IMR-90 (cell line): Measurements from ENCODE around the gene GALNT9. TPM values are rescaled to one million over a fixed set of nuclear protein-coding genes. Genes with fewer than 3 reads are reported as not detected.

Experiments used
- ATAC-seq: fragments of 200-7000 bp; cut with Tn5 transposase; 2 replicates; pipeline ENCODE4 v1.9.1; 2020; ENCODE audit warnings: low read depth, mild to moderate bottlenecking, moderate library complexity
- BruUV-seq: library from RNA; stranded (reverse); fragments of 400-500 nt; replicated peaks from 2 replicates; lab custom pipeline; 2021; lab: Mats Ljungman, UMichigan
- CTCF ChIA-PET: fragments of 300-600 bp; formaldehyde crosslinking; extraction: SDS; loops from one replicate; lab custom pipeline; 2021; ENCODE audit warnings: antibody characterized with exemption; lab: Yijun Ruan, JAX
- POLR2A ChIA-PET: fragments of 300-600 bp; sonication (Branson Sonifier 250); formaldehyde crosslinking; loops from one replicate; lab custom pipeline; 2022; ENCODE audit warnings: antibody characterized with exemption; ENCODE audit not compliant: unreplicated experiment; lab: Charles Lee
- DNase-seq: peaks from one replicate; pipeline ENCODE4 v3.0.0; 2013
- H2AFZ ChIP-seq: replicated peaks from 2 replicates; pipeline ENCODE3; 2013; ENCODE audit warnings: low read length, mild to moderate bottlenecking; ENCODE audit not compliant: poor library complexity
- H2AK5ac ChIP-seq: 2 replicates; pipeline ENCODE4 v1.6.1; 2013; ENCODE audit warnings: low read depth, low read length, inconsistent platforms
- H2AK9ac ChIP-seq: replicated peaks from 2 replicates; pipeline ENCODE3; 2013; ENCODE audit warnings: mild to moderate bottlenecking, low read depth, low read length, moderate library complexity; ENCODE audit not compliant: poor library complexity
- H2BK120ac ChIP-seq: 2 replicates; pipeline ENCODE4 v1.6.1; 2013; ENCODE audit warnings: low read depth, low read length, inconsistent platforms
- H2BK15ac ChIP-seq: 3 replicates; pipeline ENCODE4 v1.6.1; 2013; ENCODE audit warnings: low read depth, low read length, inconsistent platforms
- H2BK20ac ChIP-seq: 2 replicates; pipeline ENCODE4 v1.6.1; 2013; ENCODE audit warnings: low read depth, mild to moderate bottlenecking, inconsistent platforms, low read length, moderate library complexity
- H2BK5ac ChIP-seq: 2 replicates; pipeline ENCODE4 v1.6.1; 2013; ENCODE audit warnings: mild to moderate bottlenecking, low read depth, low read length, inconsistent platforms; ENCODE audit not compliant: poor library complexity, severe bottlenecking
- H3K14ac ChIP-seq: replicated peaks from 2 replicates; pipeline ENCODE4 v1.6.1; 2013; ENCODE audit warnings: low read depth, low read length, inconsistent platforms
- H3K18ac ChIP-seq: 2 replicates; pipeline ENCODE4 v1.6.1; 2013; ENCODE audit warnings: low read depth, low read length, control low read depth
- H3K23ac ChIP-seq: 2 replicates; pipeline ENCODE4 v1.6.1; 2013; ENCODE audit warnings: low read depth, low read length, inconsistent platforms
- H3K27ac ChIP-seq: 2 replicates; pipeline ENCODE4 v1.5.1; 2013; ENCODE audit warnings: mild to moderate bottlenecking, control low read depth, low read length; ENCODE audit not compliant: insufficient read depth
- H3K27me3 ChIP-seq: 2 replicates; pipeline ENCODE4 v1.6.1; 2013; ENCODE audit warnings: low read length; ENCODE audit not compliant: control insufficient read depth, insufficient read depth
- H3K36me3 ChIP-seq: 2 replicates; pipeline ENCODE4 v1.6.1; 2013; ENCODE audit warnings: low read length, mixed read lengths; ENCODE audit not compliant: control insufficient read depth, insufficient read depth
- H3K4ac ChIP-seq: 2 replicates; pipeline ENCODE4 v1.6.1; 2013; ENCODE audit warnings: low read depth, low read length, inconsistent platforms
- H3K4me1 ChIP-seq: 2 replicates; pipeline ENCODE4 v1.6.1; 2013; ENCODE audit warnings: low read length, mixed read lengths; ENCODE audit not compliant: control insufficient read depth, insufficient read depth
- H3K4me2 ChIP-seq: 2 replicates; pipeline ENCODE4 v1.6.1; 2013; ENCODE audit warnings: low read depth, mild to moderate bottlenecking, control low read depth, low read length, moderate library complexity
- H3K4me3 ChIP-seq: 2 replicates; pipeline ENCODE4 v1.5.1; 2013; ENCODE audit warnings: low read depth, mild to moderate bottlenecking, control low read depth, low read length, moderate library complexity; ENCODE audit not compliant: insufficient read depth
- H3K56ac ChIP-seq: 2 replicates; pipeline ENCODE4 v1.6.1; 2013; ENCODE audit warnings: low read length, inconsistent platforms; ENCODE audit not compliant: insufficient read depth; ENCODE audit errors: extremely low read depth
- H3K79me1 ChIP-seq, 2 experiments: 2 replicates each; pipeline ENCODE4 v1.6.1; 2013; ENCODE audit warnings: low read length in 2 of 2, inconsistent platforms in 1 of 2, low read depth in 1 of 2
- H3K9ac ChIP-seq: 2 replicates; pipeline ENCODE4 v1.6.1; 2013; ENCODE audit warnings: low read depth, low read length, control low read depth
- H3K9me1 ChIP-seq: 2 replicates; pipeline ENCODE4 v1.6.1; 2013; ENCODE audit warnings: low read length, inconsistent platforms; ENCODE audit not compliant: insufficient read depth
- H3K9me3 ChIP-seq: 2 replicates; pipeline ENCODE4 v1.6.1; 2013; ENCODE audit warnings: low read length; ENCODE audit not compliant: control insufficient read depth, insufficient read depth
- H4K20me1 ChIP-seq: 2 replicates; pipeline ENCODE4 v1.6.1; 2013; ENCODE audit warnings: low read length, inconsistent platforms; ENCODE audit not compliant: insufficient read depth
- H4K5ac ChIP-seq: 2 replicates; pipeline ENCODE4 v1.6.1; 2013; ENCODE audit warnings: mild to moderate bottlenecking, low read depth, low read length, control low read depth
- H4K8ac ChIP-seq, 2 experiments: 2 replicates each; pipeline ENCODE4 v1.6.1; 2013; ENCODE audit warnings: low read depth in 2 of 2, low read length in 2 of 2, control low read depth in 1 of 2, inconsistent platforms in 1 of 2
- H4K91ac ChIP-seq: 2 replicates; pipeline ENCODE4 v1.6.1; 2013; ENCODE audit warnings: low read depth, low read length, inconsistent platforms; ENCODE audit not compliant: insufficient read depth
- BHLHE40 ChIP-seq: fragments of 150-350 bp; IDR thresholded peaks from 2 replicates; pipeline ENCODE4 v1.6.1; 2016; ENCODE audit warnings: mild to moderate bottlenecking, low read depth, low read length
- CHD1 ChIP-seq: IDR thresholded peaks from 2 replicates; pipeline ENCODE4 v1.6.1; 2012; ENCODE audit warnings: low read depth, low read length, improper control_type of control experiment
- ELK1 ChIP-seq: fragments of 150-350 bp; IDR thresholded peaks from 2 replicates; pipeline ENCODE4 v1.6.1; 2016; ENCODE audit warnings: low read depth, mild to moderate bottlenecking, low read length, moderate library complexity, borderline replicate concordance
- MXI1 ChIP-seq: IDR thresholded peaks from 2 replicates; pipeline ENCODE4 v1.6.1; 2012; ENCODE audit warnings: low read depth, mild to moderate bottlenecking, low read length, moderate library complexity, borderline replicate concordance
- NFE2L2 ChIP-seq: fragments of 150-350 bp; IDR thresholded peaks from 2 replicates; pipeline ENCODE4 v1.6.1; 2016; ENCODE audit warnings: low read depth, mild to moderate bottlenecking, low read length
- RCOR1 ChIP-seq: IDR thresholded peaks from 2 replicates; pipeline ENCODE4 v1.6.1; 2012; ENCODE audit warnings: mild to moderate bottlenecking, low read length, improper control_type of control experiment; ENCODE audit not compliant: insufficient replicate concordance
- RFX5 ChIP-seq: IDR thresholded peaks from 2 replicates; pipeline ENCODE4 v1.8.0; 2012; ENCODE audit warnings: low read depth, mild to moderate bottlenecking, low read length, moderate library complexity
- USF2 ChIP-seq: fragments of 150-350 bp; IDR thresholded peaks from 2 replicates; pipeline ENCODE4 v1.6.1; 2017; ENCODE audit warnings: mild to moderate bottlenecking, antibody characterized with exemption, low read length, low read depth
- WGBS, 2 experiments: methylation state at CpG; one replicate each; pipeline versions ENCODE4 v1.1.5 to v1.1.7; 2013; ENCODE audit warnings: missing lambda C conversion rate in 2 of 2; ENCODE audit not compliant: insufficient read length in 1 of 2; ENCODE audit errors: extremely low coverage in 2 of 2; 5-methylcytosine and 5-hydroxymethylcytosine counted together
- dilution Hi-C: fragments of 300-500 bp; cut with HindIII; formaldehyde crosslinking; loops from one replicate; pipeline ENCODE4 v1.14.3; 2018; ENCODE audit warnings: low sequenced_read_pairs; ENCODE audit not compliant: unreplicated experiment
- in situ Hi-C: fragments of 300-500 bp; cut with MboI; formaldehyde crosslinking; loops from 3 replicates; pipeline ENCODE4 v1.14.3; 2019; ENCODE audit warnings: low sequenced_read_pairs, inconsistent platforms, mixed read lengths
- intact Hi-C: fragments of 100-400 bp; cut with micrococcal nuclease; formaldehyde crosslinking; loops from 2 replicates; pipeline ENCODE4 v1.10.0; 2022
- polyA plus RNA-seq, 3 experiments: library from polyadenylated mRNA; depleted of rRNA; stranded (reverse); fragments of >200 nt; gene quantifications; 2 replicates each; pipeline ENCODE4 v1.2.3, GENCODE V29; 2012; ENCODE audit warnings: low replicate concordance in 1 of 3
- total RNA-seq: library from RNA; depleted of rRNA; stranded (reverse); fragments of >200 nt; gene quantifications from 2 replicates; pipeline ENCODE4 v1.2.3, GENCODE V29; 2012

GALNT9 gene
- total and polyA plus RNA-seq, 2 of the 4 experiments (the other 2 are of a cell fraction): under 0.01 to 0.12 TPM

GRCh38 chr12:132185705-132186104 is 143.7 kb downstream of the GALNT9 start:
- H3K9ac ChIP-seq: no peak overlapping the region
- no peak overlapping the region for H4K5ac ChIP-seq
- no peak overlapping the region for H4K91ac ChIP-seq
- no peak overlapping the region for H2BK15ac ChIP-seq
- ATAC-seq (no peak), DNase-seq (no peak)
- peaks cover 28% of the 10 kb centered on the region for H3K27me3 ChIP-seq
- no peak overlapping the region for H2AFZ ChIP-seq
- no peak overlapping the region for H2BK120ac ChIP-seq
- H2BK20ac ChIP-seq: no peak overlapping the region
- H3K14ac ChIP-seq: no peak overlapping the region
- no peaks in the 10 kb centered on the region for H3K79me1 ChIP-seq
- H3K56ac ChIP-seq: no peak overlapping the region
- H3K4me2 ChIP-seq: no peak overlapping the region
- no peak overlapping the region for H4K8ac ChIP-seq
- H4K20me1 ChIP-seq: no peaks in the 10 kb centered on the region; the same call in none of the 2 replicates
- no peak overlapping the region for H3K18ac ChIP-seq
- H3K4ac ChIP-seq: no peak overlapping the region
- H3K9me1 ChIP-seq: no peaks in the 10 kb centered on the region
- no peak overlapping the region for H3K4me3 ChIP-seq
- ChIA-PET CTCF (no interaction called here), POLR2A (no interaction called here)
- no peak overlapping the region for H3K27ac ChIP-seq
- peaks cover 5% of the 10 kb centered on the region; the same call in 1 of the 2 replicates for H3K4me1 ChIP-seq
- no peak overlapping the region for H2AK9ac ChIP-seq
- dilution Hi-C loops (no loop called here), intact Hi-C loops (no loop called here), in situ Hi-C loops (no loop called here)
- H3K9me3 ChIP-seq: no peaks in the 10 kb centered on the region; the same call in 1 of the 2 replicates
- no peak for TF ChIP-seq CHD1
- no peak for TF ChIP-seq USF2
- TF ChIP-seq NFE2L2: no peak
- TF ChIP-seq MXI1: no peak
- TF ChIP-seq ELK1: no peak
- TF ChIP-seq RFX5: no peak
- TF ChIP-seq RCOR1: no peak
- no peak for TF ChIP-seq BHLHE40
- WGBS, 2 experiments: 55% methylated on average over 11 of the region's 16 CpGs; no CpG with 5 or more reads in 1 of the 2 experiments
- H2AK5ac ChIP-seq: no peak overlapping the region
- no peaks in the 10 kb centered on the region for H3K36me3 ChIP-seq
- no peak overlapping the region for H3K23ac ChIP-seq
- BruUV-seq: no TSS peak
- H2BK5ac ChIP-seq: no peak overlapping the region
